ENCODE results near the gene MZB1. TPM values are rescaled to one million over a fixed set of nuclear protein-coding genes. Genes with fewer than 3 reads are reported as not detected.

Gene MZB1
- total and polyA plus RNA-seq, 2 of the 13 experiments (the other 11 are each of a cell fraction or from before 2014, with no cell fraction given) = 0.31 to 0.40 TPM

DNA sequence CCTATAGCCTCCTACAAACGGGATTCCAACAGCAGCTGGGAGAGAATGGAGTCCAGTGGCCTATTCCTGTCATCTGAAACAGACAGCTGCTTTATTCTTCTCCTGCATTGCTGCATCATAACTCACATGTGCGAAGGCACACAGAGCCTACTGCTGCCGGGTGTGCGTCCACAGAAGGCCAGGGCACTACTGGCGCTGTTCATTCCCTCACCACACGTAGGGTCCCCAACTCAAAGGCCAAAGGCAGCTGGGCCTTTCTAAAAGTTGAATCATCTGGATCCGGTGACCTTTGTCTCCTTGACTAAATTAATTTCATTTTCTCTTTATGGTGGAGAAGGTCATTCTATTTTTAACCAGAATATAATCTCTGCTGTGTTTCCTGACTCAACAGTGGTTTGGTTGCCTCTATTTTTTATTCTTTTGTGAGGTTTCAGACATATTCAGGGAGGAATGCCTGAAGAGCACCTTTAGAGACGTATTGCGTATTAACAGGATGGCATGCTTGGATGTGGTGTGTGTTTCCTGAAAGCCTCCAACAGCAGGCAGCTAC, 24.9 kb upstream of the MZB1 start:
- Histone ChIP-seq H3K4me3 (replicated peaks in 1 of 3; ENCODE audit: insufficient read depth in 1 of 3, low read depth in 2 of 3, low read length in 3 of 3) (no peak overlapping the region), H3K9ac (ENCODE audit: insufficient read depth, low read depth, low read length) (no peak overlapping the region), H3K27ac (ENCODE audit: extremely low read length, insufficient read depth, low read length) (no peak overlapping the region), H3K27me3 (ENCODE audit: control insufficient read depth in 1 of 2, insufficient read depth in 2 of 2, low read length in 2 of 2) (no peaks in the 10 kb centered on the region), H3K79me2 (ENCODE audit: insufficient read depth, low read length) (no peaks in the 10 kb centered on the region), H3K4me1 (ENCODE audit: insufficient read depth, low read length) (peaks cover 37% of the 10 kb centered on the region), H4K20me1 (ENCODE audit: insufficient read depth, low read length) (no peaks in the 10 kb centered on the region), H3K9me3 (ENCODE audit: low read length) (no peaks in the 10 kb centered on the region), H3K4me2 (ENCODE audit: low read depth, low read length) (no peak overlapping the region), H3K36me3 (replicated peaks in 1 of 2; ENCODE audit: control insufficient read depth in 1 of 2, insufficient read depth in 2 of 2, low read length in 2 of 2) (no peaks in the 10 kb centered on the region; a peak in 1 of 5 replicates), H2AFZ (ENCODE audit: low read length) (no peak overlapping the region)
- no peak for ATAC-seq
- WGBS (ENCODE audit: low lambda C conversion rate) = 88% methylated on average over 9 of the region's 9 CpGs
- FAIRE-seq = no peak
- no peak for DNase-seq (ENCODE audit: low spot score)
- intact Hi-C loops (cut with micrococcal nuclease; ENCODE audit: unreplicated experiment) (no loop called here), in situ Hi-C loops (cut with HindIII; ENCODE audit: extremely low pct_ligation_motif_present, low pct_unique_long_range_greater_than_20kb) (no loop called here)
- ChIA-PET CTCF (ENCODE audit: low intra/inter-chr PET ratio, low total read pairs) (no interaction called here), POLR2A (no interaction called here)
- no TSS peak for BruUV-seq (replicated peaks)
- TF ChIP-seq, protein P1, sequence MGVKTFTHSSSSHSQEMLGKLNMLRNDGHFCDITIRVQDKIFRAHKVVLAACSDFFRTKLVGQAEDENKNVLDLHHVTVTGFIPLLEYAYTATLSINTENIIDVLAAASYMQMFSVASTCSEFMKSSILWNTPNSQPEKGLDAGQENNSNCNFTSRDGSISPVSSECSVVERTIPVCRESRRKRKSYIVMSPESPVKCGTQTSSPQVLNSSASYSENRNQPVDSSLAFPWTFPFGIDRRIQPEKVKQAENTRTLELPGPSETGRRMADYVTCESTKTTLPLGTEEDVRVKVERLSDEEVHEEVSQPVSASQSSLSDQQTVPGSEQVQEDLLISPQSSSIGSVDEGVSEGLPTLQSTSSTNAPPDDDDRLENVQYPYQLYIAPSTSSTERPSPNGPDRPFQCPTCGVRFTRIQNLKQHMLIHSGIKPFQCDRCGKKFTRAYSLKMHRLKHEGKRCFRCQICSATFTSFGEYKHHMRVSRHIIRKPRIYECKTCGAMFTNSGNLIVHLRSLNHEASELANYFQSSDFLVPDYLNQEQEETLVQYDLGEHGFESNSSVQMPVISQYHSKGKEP (CRISPR knock-in tag; IDR thresholded peaks at IDR 0.05) = no peak
- TF ChIP-seq, protein P2, sequence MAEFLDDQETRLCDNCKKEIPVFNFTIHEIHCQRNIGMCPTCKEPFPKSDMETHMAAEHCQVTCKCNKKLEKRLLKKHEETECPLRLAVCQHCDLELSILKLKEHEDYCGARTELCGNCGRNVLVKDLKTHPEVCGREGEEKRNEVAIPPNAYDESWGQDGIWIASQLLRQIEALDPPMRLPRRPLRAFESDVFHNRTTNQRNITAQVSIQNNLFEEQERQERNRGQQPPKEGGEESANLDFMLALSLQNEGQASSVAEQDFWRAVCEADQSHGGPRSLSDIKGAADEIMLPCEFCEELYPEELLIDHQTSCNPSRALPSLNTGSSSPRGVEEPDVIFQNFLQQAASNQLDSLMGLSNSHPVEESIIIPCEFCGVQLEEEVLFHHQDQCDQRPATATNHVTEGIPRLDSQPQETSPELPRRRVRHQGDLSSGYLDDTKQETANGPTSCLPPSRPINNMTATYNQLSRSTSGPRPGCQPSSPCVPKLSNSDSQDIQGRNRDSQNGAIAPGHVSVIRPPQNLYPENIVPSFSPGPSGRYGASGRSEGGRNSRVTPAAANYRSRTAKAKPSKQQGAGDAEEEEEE (CRISPR knock-in tag; IDR thresholded peaks at IDR 0.05; ENCODE audit: borderline replicate concordance) = no peak
- no peak for TF ChIP-seq CBX5 (CRISPR knock-in tag; IDR thresholded peaks at IDR 0.05; ENCODE audit: borderline replicate concordance)
- TF ChIP-seq PPARG (CRISPR knock-in tag; conservative IDR thresholded peaks at IDR 0.05) = no peak
- no peak for TF ChIP-seq NFRKB (IDR thresholded peaks at IDR 0.05)
- TF ChIP-seq ZNF138 (CRISPR knock-in tag; IDR thresholded peaks at IDR 0.05; ENCODE audit: low read depth) = no peak
- TF ChIP-seq, protein P3, sequence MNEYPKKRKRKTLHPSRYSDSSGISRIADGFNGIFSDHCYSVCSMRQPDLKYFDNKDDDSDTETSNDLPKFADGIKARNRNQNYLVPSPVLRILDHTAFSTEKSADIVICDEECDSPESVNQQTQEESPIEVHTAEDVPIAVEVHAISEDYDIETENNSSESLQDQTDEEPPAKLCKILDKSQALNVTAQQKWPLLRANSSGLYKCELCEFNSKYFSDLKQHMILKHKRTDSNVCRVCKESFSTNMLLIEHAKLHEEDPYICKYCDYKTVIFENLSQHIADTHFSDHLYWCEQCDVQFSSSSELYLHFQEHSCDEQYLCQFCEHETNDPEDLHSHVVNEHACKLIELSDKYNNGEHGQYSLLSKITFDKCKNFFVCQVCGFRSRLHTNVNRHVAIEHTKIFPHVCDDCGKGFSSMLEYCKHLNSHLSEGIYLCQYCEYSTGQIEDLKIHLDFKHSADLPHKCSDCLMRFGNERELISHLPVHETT (CRISPR knock-in tag; conservative IDR thresholded peaks at IDR 0.05) = no peak
- no peak for TF ChIP-seq ZNF292 (CRISPR knock-in tag; IDR thresholded peaks at IDR 0.05; ENCODE audit: borderline replicate concordance, low read depth)
- TF ChIP-seq, protein P4, sequence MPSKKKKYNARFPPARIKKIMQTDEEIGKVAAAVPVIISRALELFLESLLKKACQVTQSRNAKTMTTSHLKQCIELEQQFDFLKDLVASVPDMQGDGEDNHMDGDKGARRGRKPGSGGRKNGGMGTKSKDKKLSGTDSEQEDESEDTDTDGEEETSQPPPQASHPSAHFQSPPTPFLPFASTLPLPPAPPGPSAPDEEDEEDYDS (CRISPR knock-in tag; IDR thresholded peaks at IDR 0.05) = no peak
- no peak for TF ChIP-seq RXRA (CRISPR knock-in tag; IDR thresholded peaks at IDR 0.05)
- TF ChIP-seq CHD4 (IDR thresholded peaks at IDR 0.05; ENCODE audit: borderline replicate concordance, low read length) = no peak
- no peak for TF ChIP-seq ZSCAN30 (CRISPR knock-in tag; IDR thresholded peaks at IDR 0.05)
- TF ChIP-seq MLLT10 (CRISPR knock-in tag; IDR thresholded peaks at IDR 0.05) = no peak
